Sigmoid colon (tissue), 7 donors: ENCODE measurements around the gene ZMYND10. TPM values are rescaled to one million over a fixed set of nuclear protein-coding genes. Genes with fewer than 3 reads are reported as not detected.

Source experiments
- DNase-seq: peaks from one replicate; pipeline ENCODE4 v3.0.0-alpha.2; 2019
- H3K27ac ChIP-seq, 4 donors: fragments of 200-600 bp; sonication (generic); one replicate each; pipeline ENCODE4 v1.5.1; 2016 to 2019; ENCODE audit warnings: mild to moderate bottlenecking in 1 of 4
- H3K27me3 ChIP-seq, 3 donors: fragments of 200-600 bp; sonication (generic); one replicate each; pipeline ENCODE4 v1.5.1; 2019; ENCODE audit warnings: mild to moderate bottlenecking in 1 of 3
- H3K36me3 ChIP-seq, 4 donors: fragments of 200-600 bp; sonication (generic); one replicate each; pipeline ENCODE4 v1.5.1; 2016 to 2019
- H3K4me1 ChIP-seq, 4 donors: fragments of 200-600 bp; sonication (generic); one replicate each; pipeline ENCODE4 v1.5.1; 2017 to 2019
- H3K4me3 ChIP-seq, 4 donors: fragments of 200-600 bp; sonication (generic); one replicate each; pipeline ENCODE4 v1.5.1; 2017 to 2019; ENCODE audit warnings: mild to moderate bottlenecking in 2 of 4, moderate library complexity in 1 of 4
- H3K9me3 ChIP-seq, 4 donors: fragments of 200-600 bp in 3 of 4; sonication (generic) in 3 of 4; one replicate each; pipeline versions ENCODE4 v1.5.1 to v1.6.1; 2013 to 2019
- CTCF ChIP-seq, 4 experiments: fragments of 450-650 bp in 3 of 4; fragments of 200-600 bp in 1 of 4; IDR thresholded peaks; one replicate each; pipeline ENCODE4 v1.5.1; 2016 to 2019; ENCODE audit warnings: antibody characterized with exemption in 4 of 4, mild to moderate bottlenecking in 3 of 4, moderate library complexity in 2 of 4
- EP300 ChIP-seq, 4 donors: sonication (generic); formaldehyde crosslinking; IDR thresholded peaks; one replicate each; pipeline ENCODE4 v1.6.1; 2017; ENCODE audit warnings: antibody characterized with exemption in 4 of 4
- POLR2A ChIP-seq, 2 donors: fragments of 450-650 bp; IDR thresholded peaks; one replicate each; pipeline ENCODE4 v1.6.1; 2016; ENCODE audit warnings: antibody characterized with exemption in 2 of 2, mild to moderate bottlenecking in 2 of 2, moderate library complexity in 2 of 2
- POLR2AphosphoS5 ChIP-seq, 4 donors: sonication (generic); formaldehyde crosslinking; IDR thresholded peaks; one replicate each; pipeline ENCODE4 v1.6.1; 2017; ENCODE audit warnings: antibody characterized with exemption in 4 of 4
- WGBS, 2 donors: extraction: QIAGEN DNeasy Blood & Tissue Kit; methylation state at CpG; one replicate each; pipeline ENCODE4 v1.1.7; 2013; 5-methylcytosine and 5-hydroxymethylcytosine counted together
- intact Hi-C: fragments of 100-400 bp; cut with DNase I; formaldehyde crosslinking; loops from one replicate; pipeline ENCODE4 v1.15.1; 2023
- polyA plus RNA-seq, 3 donors: library from polyadenylated mRNA; stranded (reverse); fragments of 200-250 nt; gene quantifications; one replicate each; pipeline ENCODE4 v1.2.3, GENCODE V29; 2013
- total RNA-seq, 4 donors: library from RNA; depleted of rRNA; stranded (reverse); fragments of >200 nt; gene quantifications; one replicate each; pipeline ENCODE4 v1.1.0, GENCODE V29; 2016
- donor health status: healthy with polysubstance abuse.
- donor health status: Bipolar disorder and iron deficiency.
- donor health status: healthy.

The ZMYND10 gene
- total and polyA plus RNA-seq, 7 donors = 0.77 to 1.2 TPM; not detected in 5

GRCh38 chr3:50330330-50330729 lies 15.2 kb downstream of the ZMYND10 start:
- H3K4me3 ChIP-seq = no peak overlapping the region
- DNase-seq = no peak
- no peak overlapping the region for H3K27ac ChIP-seq
- TF ChIP-seq POLR2AphosphoS5 (IDR thresholded peaks at IDR 0.05) (no peak), EP300 (IDR thresholded peaks at IDR 0.05) (no peak), POLR2A (IDR thresholded peaks at IDR 0.05) (no peak), CTCF (IDR thresholded peaks at IDR 0.05) (no peak)
- intact Hi-C loops = no loop called here
- WGBS, 2 donors = 95 to 97% methylated on average over 10 of the region's 10 CpGs
- H3K9me3 ChIP-seq = no peaks in the 10 kb centered on the region
- no peaks in the 10 kb centered on the region for H3K27me3 ChIP-seq
- peaks cover 18 to 43% (median 26%) of the 10 kb centered on the region in 4 donors for H3K36me3 ChIP-seq
- peaks cover 0 to 49% (median 46%) of the 10 kb centered on the region in 4 donors for H3K4me1 ChIP-seq

GRCh38 chr3:50327943-50328691 lies 17.4 kb downstream of the ZMYND10 start, which contains the start of gene TUSC2:
Gene TUSC2, minus strand, starts transcription at chr3:50328223. Its CDS starts 124 bp downstream, at chr3:50328099.
- 1 to 2% methylated on average over 55 of the region's 55 CpGs for WGBS, 2 donors
- intact Hi-C loops = loop anchor here (5.0 to 10.0 kb wide), 2 partner anchors 66 to 1057 kb away; partner anchors contain the start of gene MANF
- TF ChIP-seq POLR2A (IDR thresholded peaks at IDR 0.05) = peak; percentile 67 to 76
- no peak for TF ChIP-seq CTCF (IDR thresholded peaks at IDR 0.05)
- peak; percentile 80 to 97 (median 92) for TF ChIP-seq POLR2AphosphoS5 (IDR thresholded peaks at IDR 0.05)
- H3K4me3 ChIP-seq = peak within 1 kb of the TSS; percentile 75 to 100 (median 92)
- peaks cover 18 to 49% (median 26%) of the 10 kb centered on the region in 4 donors for H3K36me3 ChIP-seq
- H3K4me1 ChIP-seq = peaks cover 0 to 39% (median 30%) of the 10 kb centered on the region in 4 donors
- no peaks in the 10 kb centered on the region for H3K9me3 ChIP-seq
- DNase-seq = peak; percentile 99
- no peaks in the 10 kb centered on the region for H3K27me3 ChIP-seq
- H3K27ac ChIP-seq = peak within 1 kb of the TSS; percentile 82 to 97 (median 86)

- peaks cover 18 to 47% (median 26%) of the 10 kb centered on the region in 4 donors for H3K36me3 ChIP-seq
- no peaks in the 10 kb centered on the region for H3K27me3 ChIP-seq
- peak overlapping the region in 3 of 4 donors; percentile 82 to 97 (median 88) for H3K27ac ChIP-seq
- TF ChIP-seq POLR2AphosphoS5 (IDR thresholded peaks at IDR 0.05) (no peak), EP300 (IDR thresholded peaks at IDR 0.05) (no peak), CTCF (IDR thresholded peaks at IDR 0.05) (no peak)
- no peaks in the 10 kb centered on the region for H3K9me3 ChIP-seq
- 65 to 75% methylated on average over 4 of the region's 4 CpGs for WGBS, 2 donors
- H3K4me3 ChIP-seq = peak overlapping the region; percentile 75 to 100 (median 92)
- peaks cover 0 to 45% (median 34%) of the 10 kb centered on the region in 4 donors for H3K4me1 ChIP-seq
- no peak for DNase-seq
- intact Hi-C loops = loop anchor here (5.0 to 10.0 kb wide), 2 partner anchors 65 to 1058 kb away; partner anchors contain the start of gene MANF
These were observed 18.4 kb downstream of the ZMYND10 start for GRCh38 chr3:50327129-50327528.

- no peak for DNase-seq
- no peaks in the 10 kb centered on the region for H3K9me3 ChIP-seq
- WGBS, 2 donors = 92 to 94% methylated on average over 8 of the region's 8 CpGs
- H3K4me3 ChIP-seq = no peak overlapping the region
- no peak overlapping the region for H3K27ac ChIP-seq
- peaks cover 0 to 50% (median 39%) of the 10 kb centered on the region in 4 donors for H3K4me1 ChIP-seq
- intact Hi-C loops = loop anchor here (5.0 to 10.0 kb wide), 2 partner anchors 64 to 1059 kb away; partner anchors contain the start of gene MANF
- peaks cover 15 to 38% (median 19%) of the 10 kb centered on the region in 4 donors for H3K36me3 ChIP-seq
- TF ChIP-seq POLR2A (IDR thresholded peaks at IDR 0.05) (no peak), CTCF (IDR thresholded peaks at IDR 0.05) (no peak), EP300 (IDR thresholded peaks at IDR 0.05) (no peak), POLR2AphosphoS5 (IDR thresholded peaks at IDR 0.05) (no peak)
- H3K27me3 ChIP-seq = no peaks in the 10 kb centered on the region
These were observed 19.4 kb downstream of the ZMYND10 start for GRCh38 chr3:50326182-50326541.
